ENCODE results near the gene ZFYVE9.

- TF ChIP-seq POLR2A (IDR thresholded peaks at IDR 0.05) (no peak), POLR2AphosphoS5 (IDR thresholded peaks at IDR 0.05) (no peak)
Observed at GRCh38 chr1:52189898-52190480, 48.1 kb downstream of the ZFYVE9 start.

Measured in suprapubic skin (tissue), 4 donors.